Inferior parietal cortex (tissue), 1 donor: ENCODE results near the gene USP48.
"Not testable (repeated sequence)": the region's sequence is repeated elsewhere in the genome, so short reads cannot be mapped to it uniquely, and the experiment has no call there.

Experiments
- DNase-seq: peaks from one replicate; pipeline ENCODE4 v3.0.0-alpha.2; 2016; ENCODE audit errors: extremely low spot score

The USP48 gene

GRCh38 chr1:21636029-21636428 lies 146.9 kb downstream of the USP48 start:
- DNase-seq = no peak

GRCh38 chr1:21634806-21635535 lies 148.0 kb downstream of the USP48 start:
- no peak for DNase-seq

- no peak for DNase-seq
These were observed 148.8 kb downstream of the USP48 start for GRCh38 chr1:21633992-21634805.

- no peak for DNase-seq
These were observed 149.7 kb downstream of the USP48 start for GRCh38 chr1:21633141-21633755.

GRCh38 chr1:21631944-21632887 lies 150.7 kb downstream of the USP48 start:
- DNase-seq = no peak

GRCh38 chr1:21631590-21631943 lies 151.4 kb downstream of the USP48 start:
- not testable (repeated sequence) for DNase-seq

- no peak for DNase-seq
These were observed 152.2 kb downstream of the USP48 start for GRCh38 chr1:21630571-21631343.

- DNase-seq = no peak
These were observed 153.0 kb downstream of the USP48 start for GRCh38 chr1:21629971-21630370.

- DNase-seq = no peak
These were observed 154.1 kb downstream of the USP48 start for GRCh38 chr1:21628798-21629393.
